NCI-H187 (cell line): ENCODE data around the gene SEMA3F.

Source experiments
- DNase-seq, 2 experiments: peaks; one replicate each; lab custom pipeline; 2025; lab: John Stamatoyannopoulos, UW

The SEMA3F gene

DNA sequence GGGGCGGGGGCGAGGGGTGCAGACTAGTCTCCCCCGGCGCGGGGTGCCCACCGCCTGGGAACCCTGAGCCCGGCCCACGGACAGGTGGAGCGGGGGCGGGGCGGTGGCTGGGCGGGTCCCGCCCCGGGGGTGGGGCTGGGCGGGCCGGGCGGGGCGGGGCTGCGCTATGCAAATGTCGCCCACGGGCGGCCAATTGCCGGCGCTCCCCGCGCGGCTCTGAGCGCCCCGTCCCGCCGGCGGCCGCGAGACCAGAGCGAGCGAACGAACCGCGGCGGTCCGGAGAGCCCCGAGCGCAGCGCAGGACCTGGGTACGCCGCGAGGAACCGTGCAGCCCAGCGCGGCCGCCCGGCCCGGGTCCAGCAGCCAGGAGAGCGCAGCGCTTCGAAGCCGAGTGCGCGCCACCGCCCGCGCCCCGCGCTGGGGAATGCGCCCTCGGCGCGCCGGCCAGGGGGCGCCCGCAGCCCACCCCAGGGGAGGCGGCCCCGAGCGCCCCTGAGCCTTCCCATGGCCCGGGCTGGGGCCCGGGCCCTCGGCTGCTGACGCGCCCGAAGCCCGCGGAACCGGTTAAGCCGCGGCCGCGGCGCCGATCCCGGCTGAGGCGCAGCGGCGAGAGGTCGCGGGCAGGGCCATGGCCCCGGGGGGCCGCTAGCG lies at the start of gene SEMA3F:
SEMA3F (plus strand) TSS at position 485 of the 651 bp plus-strand sequence. CDS start 4,299 bp downstream, outside the sequence.
- peak in 1 of 2 experiments; percentile 41 for DNase-seq

DNA sequence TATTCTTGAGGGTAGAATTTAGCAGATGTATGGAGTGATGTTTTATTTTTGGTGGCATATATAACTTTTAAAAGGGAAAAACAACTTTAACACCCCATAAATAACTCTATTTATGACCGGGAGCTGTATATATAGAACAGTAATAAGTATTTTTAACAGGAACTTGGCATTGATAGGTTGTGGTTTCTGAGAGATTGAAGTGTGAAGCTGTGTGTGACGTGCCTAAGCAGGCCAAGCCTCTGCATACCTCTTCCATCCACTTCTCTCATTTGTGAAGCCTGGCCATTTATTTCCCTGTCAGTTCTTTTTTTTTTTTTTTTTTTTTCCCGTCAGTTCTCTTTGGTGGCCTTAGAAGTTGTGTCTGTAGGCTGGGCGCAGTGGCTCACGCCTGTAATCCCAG lies 43.4 kb upstream of the SEMA3F start:
- no peak for DNase-seq

DNA sequence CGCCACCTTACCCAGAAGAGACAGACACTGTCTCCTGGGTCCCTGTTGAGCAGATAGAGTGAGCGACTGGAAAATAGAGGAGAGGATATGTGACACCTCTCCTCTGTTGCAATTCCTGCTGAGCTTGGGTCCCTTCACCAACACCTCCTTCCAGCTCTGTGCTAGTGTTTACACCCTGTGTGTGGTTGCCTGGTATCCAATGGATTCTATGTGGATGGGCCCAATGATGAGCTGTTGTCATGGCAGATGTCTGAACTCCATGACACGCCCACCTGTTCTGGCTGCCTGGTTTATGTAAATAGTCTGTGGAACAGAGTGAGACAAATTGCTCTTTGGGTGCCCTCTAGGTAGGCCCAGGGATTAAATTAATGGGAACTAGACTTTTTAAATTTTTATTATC lies 42.7 kb upstream of the SEMA3F start:
- peak; percentile 16 to 61 for DNase-seq

DNA sequence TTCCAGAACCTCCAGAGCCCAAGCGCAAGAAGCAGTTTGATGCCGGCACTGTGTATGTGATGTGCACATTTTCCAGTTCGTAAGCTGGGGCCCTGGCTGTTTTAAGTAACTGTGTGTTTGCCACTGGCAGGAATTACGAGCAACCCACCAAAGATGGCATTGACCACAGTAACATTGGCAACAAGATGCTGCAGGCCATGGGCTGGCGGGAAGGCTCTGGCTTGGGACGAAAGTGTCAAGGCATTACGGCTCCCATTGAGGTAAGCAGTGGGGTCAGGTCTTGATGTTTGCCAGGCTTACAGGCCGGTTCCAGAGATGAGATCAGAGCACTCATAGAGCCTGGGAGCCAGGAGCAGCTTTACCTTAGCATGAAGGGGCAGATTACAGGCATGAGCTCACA lies 38.0 kb upstream of the SEMA3F start:
- DNase-seq: no peak

DNA sequence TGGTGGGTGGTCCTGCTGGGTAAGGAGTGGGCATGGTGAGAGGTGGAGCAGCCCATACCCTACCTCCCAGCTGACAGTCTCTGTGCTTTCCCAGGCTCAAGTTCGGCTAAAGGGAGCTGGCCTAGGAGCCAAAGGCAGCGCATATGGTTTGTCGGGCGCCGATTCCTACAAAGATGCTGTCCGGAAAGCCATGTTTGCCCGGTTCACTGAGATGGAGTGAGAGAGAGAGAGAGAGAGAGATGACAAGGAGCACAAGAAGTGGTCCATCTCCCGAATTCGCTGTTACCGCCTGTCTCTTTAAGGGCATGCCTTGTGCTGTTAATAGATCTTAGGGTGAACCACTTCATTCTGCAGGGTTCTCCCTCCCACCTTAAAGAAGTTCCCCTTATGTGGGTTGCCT lies 36.9 kb upstream of the SEMA3F start:
- no peak for DNase-seq

DNA sequence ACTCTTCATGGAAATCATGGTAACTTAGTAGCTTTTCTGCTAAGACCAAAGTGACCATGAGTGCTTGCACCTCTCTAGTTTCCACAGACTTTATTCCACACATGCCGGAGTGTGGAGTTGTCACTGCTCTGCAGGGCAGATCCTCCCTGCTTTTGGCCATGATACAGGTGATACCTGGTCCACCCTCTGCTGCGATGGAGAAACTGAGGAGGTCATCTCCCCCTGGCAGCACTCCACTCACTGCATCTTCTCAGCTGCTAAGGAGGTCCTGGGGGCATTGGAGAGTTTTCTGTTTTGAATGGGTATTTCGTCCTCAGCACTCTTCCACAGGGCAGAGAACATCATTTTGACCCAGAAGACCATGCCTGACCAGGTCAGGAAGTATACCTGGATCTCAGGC lies 35.3 kb upstream of the SEMA3F start:
- DNase-seq: no peak

DNA sequence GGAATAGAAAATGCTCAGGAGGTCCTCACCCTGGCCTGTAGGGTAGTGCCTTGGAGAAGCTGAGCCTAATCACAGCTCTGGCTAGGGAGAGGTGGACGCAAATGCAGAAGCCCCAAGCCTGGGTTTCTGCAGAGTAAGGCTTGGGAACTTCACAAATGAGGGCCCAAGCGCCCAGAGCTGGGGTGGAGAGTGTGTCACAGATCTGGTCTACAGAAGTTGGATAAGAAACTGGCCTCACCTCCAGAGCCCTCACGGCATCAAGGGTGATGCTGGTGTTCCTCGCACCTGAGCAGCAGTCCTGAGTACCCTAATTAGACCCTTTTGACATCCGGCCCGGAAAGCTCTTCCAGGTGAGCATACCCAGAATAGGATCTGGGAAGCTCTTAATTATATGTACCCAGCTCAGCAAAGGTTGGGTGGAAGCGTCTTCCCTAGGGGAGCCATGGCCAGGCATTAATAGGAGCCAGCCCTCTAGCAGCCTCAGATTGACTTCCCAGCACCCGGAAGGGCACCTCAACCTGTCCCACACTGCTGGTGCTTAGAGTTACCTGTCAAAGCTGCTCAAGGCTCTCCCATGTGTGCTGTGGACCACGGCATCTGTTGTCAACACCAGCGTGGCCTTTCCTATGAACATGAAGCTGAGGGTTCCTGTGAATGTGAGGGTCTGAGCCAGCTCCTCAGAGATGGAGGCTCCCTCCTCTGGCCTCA lies 34.6 kb upstream of the SEMA3F start:
- DNase-seq: no peak

DNA sequence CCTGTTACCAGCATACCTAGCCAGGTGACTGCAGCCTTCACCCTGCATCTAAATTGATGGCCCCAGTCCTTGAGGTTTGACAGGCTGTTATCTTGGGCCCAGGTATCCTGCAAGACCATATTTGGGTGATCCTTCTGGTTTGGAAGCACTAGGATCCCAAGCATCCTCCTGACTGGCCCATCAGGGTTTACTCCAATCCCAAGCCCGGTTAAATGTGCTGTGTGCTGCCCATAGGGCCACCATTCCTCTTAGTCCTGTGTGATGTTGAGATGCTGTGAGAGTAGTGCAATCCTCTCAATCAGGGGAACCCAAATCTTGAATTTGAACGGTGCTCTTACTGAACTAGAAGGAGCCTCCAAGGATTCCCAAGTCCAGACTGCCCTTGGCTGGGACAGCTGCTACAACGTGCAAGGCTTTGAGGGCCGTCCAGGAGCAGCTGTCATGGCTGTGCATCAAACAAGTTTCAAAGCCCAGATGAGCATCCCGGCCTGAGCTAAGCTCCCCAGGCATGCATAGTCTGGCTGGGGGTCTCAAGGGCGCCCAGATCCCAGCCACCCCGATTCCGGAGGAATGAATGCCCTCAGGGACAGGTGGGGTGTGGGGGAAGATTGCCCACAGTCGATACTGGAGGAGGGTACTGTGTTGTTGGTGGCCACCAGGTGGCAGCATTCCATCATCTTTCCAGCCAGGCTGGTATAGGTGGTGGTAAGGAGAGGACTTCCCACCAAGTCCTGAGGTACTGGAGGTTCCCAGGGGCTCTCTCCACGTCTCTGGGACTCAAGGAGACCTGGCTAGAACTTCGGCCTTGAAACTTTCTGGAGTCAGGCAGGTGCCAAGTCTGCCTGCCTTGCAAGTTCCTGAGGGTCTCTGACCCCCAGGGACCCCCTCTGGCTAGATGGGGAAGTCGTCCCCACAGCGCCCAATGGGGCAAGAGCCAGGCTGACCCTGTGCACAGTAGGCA lies 33.8 kb upstream of the SEMA3F start:
- DNase-seq: peak; percentile 28 to 30

DNA sequence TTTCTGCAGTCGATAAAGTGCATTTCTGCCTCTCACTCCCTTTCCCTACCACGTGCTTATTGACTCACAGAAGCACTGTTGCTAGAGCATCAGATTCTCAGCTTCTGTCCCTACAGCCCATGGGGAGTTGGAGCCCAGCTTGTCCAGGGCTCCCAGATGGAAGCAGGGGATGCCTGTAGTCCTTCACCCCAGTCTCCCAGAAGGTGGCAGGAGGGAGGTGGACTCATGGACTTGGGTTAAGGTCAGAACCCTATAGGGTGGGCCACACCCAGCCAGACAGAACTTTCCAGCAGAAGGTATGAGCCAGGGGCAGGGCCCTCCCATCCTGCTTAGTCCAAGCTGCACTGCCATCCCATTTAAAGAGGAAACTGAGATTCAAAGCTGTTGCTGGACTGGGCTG lies 33.1 kb upstream of the SEMA3F start:
- DNase-seq: no peak

DNA sequence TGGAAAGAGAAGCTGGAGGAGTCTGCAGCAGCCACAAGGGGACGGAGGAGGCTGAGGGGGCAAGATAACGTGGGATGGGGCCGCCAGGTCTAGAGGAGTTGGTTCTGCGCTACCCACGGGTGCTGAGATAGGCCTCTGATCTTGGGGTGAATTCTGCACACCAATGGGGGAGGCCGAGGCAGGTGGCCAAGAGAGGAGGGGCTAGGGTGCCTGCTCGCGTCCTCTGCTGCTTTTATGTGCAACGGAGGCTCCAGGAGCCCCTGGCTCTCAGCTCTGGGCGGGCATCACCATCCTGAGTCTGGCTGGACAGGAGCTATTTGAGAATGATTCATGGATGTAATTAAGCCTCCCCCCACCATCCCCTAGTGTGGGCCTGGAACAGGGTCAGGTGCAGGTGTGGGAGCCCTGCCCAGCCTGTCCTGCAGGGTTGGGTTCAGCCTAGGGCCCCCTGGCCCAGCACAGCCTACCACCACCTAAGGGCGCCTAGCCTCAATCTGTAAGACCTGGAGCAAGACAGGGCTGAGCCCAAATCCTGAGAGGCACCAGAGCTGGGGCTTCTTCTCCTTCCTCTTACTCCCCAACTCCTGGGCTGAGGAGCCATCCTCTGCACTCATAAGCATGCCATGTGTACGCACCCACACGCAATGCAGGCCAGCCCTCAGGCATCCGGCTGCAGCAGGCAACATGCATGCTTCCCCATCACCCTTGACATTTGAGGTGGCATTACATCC lies 32.3 kb upstream of the SEMA3F start:
- no peak for DNase-seq

DNA sequence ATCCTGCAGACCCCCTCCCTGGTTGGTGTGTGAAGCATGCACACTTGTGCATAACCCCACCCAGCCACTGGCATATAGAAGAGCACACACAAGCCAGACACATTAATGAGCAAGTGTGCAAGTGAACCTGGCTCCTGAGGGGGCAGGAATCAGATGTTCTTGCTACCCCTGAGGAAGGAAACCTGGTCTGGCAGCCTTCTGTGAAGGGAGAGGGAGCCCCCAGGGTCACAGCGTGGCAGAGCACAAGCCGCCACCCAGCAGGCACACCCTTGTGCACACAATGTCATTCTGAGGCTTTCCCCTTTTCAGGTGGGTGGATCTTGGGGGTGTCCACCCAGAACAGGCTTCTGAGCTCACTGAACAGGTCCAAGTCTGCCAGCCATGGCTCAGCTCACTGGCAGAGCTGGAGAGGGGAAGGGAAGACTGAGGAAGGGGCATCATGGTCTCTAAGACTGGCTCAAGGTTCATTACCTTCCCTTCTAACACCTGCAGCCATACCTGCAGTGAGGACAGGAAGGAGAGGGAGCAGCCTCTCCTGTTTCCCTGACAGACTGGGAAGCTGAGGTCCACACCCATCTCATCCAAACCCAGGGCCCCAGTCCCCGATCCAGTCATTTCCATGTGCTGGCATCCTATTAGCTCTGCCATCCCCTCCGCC lies 31.6 kb upstream of the SEMA3F start:
- DNase-seq: no peak

DNA sequence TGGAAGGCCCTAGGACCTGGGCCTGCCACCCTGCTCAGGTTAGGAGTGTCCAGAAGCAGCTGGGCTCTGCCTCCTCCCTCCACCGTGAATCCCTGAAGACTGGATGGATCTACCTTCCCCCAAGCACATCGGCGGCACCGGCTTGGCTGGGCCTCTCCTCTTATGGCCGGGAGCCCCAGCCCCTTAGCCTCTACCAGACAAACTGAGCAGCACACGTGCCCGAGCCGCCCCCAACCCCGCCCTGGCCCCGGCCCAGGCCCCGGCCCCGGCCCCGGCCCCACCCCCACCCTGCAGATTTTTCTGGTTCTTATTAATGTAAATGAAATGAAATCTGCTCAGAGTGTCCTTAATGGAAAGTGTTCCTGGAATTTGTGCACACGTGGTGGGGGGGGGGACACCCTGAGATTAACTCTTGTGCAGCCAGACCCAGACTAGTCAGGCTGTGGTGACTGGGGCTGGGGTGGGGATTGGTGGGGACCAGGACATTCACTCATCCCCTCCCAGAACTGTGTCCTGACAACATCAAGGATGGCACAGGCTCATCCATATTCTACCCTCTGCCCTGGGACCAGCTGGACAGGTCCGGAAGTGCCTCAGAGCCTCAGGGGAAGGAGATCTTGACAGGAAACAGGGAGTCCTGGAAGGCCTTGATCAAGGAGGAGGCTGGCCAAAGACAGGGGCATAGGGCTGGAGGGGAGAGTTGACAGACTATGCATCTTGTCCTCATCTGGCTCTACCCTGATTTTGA lies 30.9 kb upstream of the SEMA3F start:
- DNase-seq: no peak

DNA sequence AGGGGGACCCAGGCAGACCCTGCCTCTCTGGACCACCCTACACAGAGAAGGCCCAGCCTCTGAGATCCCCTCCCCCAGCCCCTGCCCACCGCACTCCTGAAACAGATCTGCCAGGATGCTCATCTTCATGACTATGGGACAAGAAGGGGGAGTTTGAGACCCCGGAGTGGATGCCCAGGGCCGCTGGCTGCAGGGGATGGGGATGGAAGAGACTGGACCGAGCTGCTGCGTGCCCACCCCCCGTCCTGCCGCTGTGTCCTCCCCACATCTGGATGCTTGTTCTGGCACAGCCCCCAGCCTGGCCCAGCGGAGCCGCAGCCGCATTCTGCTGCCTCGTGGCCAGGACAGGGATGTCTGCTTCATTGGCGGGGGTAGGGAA lies 30.3 kb upstream of the SEMA3F start:
- no peak for DNase-seq

DNA sequence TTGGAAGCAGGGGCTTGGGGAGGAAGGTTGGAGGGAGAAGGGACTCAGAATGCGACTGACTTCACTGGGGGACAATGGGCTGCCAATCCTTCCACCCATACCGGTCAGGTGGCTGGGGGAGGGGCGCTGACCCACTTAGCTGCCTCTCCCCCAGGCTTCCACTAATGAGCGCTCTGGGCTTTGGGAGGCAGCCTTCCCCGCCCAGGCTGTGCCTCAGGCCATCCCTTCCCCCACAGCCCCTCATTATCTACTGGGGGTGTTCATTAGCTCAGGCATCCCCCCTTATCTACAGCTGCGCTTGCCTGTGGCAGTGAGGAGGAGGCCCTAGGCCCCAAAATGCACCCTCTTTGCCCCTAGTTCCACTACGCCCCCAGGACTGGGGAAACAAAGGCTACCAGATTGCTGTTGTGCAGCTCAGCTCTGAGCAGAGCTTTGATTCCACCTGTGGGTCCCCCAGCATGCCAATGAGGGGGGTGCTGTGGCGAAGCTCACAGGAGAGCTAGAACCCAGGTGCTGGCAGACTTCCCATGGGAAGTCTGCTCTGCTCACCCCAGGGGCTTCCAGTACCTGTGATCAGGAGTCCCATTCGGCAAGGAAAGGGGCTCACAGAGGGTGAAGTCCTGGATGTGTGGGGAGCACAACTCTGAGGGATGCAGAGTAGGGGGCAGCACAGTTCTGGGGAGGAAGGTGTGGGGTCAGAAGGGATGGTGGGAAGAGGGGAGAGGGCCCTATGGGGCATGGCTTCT lies 29.4 kb upstream of the SEMA3F start:
- no peak for DNase-seq

DNA sequence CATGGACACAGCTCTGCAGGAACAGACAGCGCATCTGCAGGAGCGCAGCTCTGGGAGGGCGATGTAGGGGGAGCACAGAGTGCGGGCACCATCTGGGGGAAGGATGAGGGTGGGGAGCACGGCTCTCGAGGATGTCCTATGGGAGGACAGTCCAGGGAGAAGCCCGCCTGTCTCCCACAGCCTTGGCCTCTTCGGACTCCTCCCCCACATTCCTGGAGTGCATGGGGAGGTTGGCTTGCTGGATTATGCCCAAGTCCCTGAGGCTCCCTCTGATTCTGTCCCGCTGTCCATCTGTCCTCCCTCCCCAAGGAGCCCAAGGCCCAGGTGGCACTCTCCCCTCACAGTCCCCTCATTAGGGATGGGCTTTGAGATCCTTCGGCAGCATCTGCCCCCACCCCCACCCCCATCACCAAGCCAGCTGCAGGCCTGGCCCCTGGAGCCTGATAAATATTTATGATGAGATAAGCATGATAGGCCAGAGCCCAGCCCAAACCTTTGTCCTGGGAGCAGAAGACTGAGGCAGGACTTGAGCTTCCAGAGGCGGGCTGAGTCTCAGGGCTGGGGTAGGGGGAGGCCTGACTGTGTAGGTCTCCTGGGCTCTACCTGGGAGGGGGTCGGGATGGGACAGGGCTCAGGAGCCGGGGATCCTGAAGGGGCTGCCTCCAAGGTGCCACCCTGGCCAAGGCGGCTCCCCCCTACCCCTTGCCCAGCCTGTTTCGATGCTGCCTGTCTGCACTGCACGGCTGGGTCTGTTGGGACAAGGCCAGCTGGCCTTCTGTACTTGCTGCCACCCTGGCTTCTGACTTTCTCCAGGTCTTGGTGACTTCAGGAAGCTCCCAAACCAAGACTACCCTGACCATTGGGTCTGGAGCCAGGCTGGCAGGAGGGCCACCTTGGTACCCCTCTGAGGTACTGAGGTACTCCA lies 28.6 kb upstream of the SEMA3F start:
- no peak for DNase-seq

DNA sequence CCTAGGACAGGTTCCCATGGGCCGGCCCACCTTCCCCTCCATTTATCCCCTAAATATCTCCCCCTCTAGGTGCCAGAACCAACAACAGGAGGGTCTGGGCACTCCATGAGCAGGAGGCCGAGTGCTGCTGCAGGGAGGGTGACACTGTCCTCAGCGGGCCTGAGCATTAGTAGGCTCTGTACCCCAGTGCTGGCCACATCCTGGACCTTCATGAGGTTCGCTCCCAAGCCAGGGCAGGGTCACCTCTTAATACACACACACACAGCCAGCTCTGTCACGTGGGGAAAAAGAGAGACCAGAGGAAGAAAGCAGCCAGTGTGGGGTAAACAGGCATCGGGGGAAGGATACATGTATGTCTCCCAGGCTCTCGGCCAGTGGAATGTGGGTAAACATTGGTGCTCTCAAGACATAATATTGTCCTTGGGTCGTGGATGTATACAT lies 27.9 kb upstream of the SEMA3F start:
- DNase-seq: no peak

DNA sequence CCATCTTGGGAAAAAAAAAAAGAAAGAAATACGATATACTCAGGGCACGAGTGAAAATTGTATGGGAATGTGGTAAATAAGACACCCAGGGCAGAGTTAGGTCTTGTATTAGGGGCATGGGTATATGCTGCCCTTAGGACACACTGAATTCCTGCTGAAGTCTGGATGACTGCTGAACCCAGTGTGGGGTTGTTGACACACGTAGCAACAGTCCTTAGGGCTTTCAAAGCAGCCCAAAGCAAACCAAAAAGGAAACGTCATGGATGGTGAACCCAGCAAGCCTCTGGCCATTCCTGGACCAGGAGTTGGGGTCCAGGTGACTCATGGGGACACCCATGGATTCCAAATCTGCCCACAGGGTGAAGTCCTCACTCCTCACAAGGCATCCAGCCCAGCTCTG lies 27.1 kb upstream of the SEMA3F start:
- no peak for DNase-seq

DNA sequence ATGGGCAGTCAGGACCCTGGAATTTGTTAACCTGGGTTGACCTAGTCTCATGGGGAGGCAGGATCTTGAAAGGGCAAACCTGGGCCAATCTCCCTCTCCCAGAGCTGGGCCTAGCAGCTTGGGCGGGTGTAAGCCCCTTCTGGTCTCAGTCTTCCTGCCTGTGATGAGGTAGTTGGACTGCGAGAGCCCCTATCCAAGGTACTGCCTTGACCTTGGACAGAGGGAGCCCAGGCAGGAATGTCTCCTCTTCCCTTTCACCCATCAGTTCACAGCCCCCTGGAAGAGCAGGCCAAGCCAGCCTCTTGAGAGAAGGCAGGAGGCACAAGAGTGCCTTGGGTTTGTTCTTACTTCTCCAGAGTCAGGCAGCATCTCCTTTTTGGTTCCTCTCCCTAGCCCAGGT lies 24.7 kb upstream of the SEMA3F start:
- DNase-seq: no peak
